Measurements from ENCODE around the gene MYOZ3. TPM values are rescaled to one million over a fixed set of nuclear protein-coding genes. Genes with fewer than 3 reads are reported as not detected.

The MYOZ3 gene, protein sequence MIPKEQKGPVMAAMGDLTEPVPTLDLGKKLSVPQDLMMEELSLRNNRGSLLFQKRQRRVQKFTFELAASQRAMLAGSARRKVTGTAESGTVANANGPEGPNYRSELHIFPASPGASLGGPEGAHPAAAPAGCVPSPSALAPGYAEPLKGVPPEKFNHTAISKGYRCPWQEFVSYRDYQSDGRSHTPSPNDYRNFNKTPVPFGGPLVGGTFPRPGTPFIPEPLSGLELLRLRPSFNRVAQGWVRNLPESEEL
- total RNA-seq (2022) (not detected in 2 replicates), Bru-seq, nascent RNA (percentile 10 among the genes with signal in this experiment), BruChase-seq, experiment 1, labeled RNA remaining after a 2-hour chase (percentile 8 among the genes with signal in this experiment), BruChase-seq, experiment 2, labeled RNA remaining after a 6-hour chase (percentile 13 among the genes with signal in this experiment)
- long read RNA-seq: 0 reads

DNA sequence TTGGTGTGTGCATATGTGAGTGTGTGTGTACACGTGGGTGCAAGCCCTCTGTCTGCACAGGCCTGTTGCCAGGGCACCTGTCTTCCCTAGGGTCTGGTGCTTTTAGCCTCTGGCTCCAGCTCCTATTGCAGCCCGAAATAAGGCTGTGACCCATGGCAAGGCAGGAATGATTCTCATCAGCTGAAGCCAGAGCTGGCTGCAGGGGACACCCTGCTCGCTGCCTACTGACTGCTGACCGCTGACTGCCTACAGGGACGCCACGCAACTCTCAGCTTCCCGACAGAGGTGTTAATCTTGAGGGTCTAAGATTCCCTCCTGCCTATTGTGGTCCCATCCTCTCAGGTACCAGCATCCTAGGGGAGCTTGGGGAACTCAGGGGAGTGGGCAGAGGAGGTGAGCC lies at the start of gene MYOZ3:
TSS of gene MYOZ3 (plus strand) at position 166 of the 400 bp plus-strand sequence. CDS start 1,691 bp downstream, outside the sequence.
- POLR2A ChIA-PET: interaction anchor here (0.6 kb wide), 2 partner anchors 40 to 212 kb away, joined by 3 to 4 read pairs; partner anchors contain the start of gene RBM22
- Mint-ChIP-seq H3K36me3 (ENCODE audit: insufficient read depth, unreplicated experiment) (peaks cover 26% of the 10 kb centered on the region), H3K4me1 (ENCODE audit: low read depth, unreplicated experiment) (peaks cover 9% of the 10 kb centered on the region), H3K4me3 (ENCODE audit: unreplicated experiment) (no peak within 1 kb of the TSS), H3K27ac (ENCODE audit: unreplicated experiment) (no peak within 1 kb of the TSS), H3K9me3 (ENCODE audit: unreplicated experiment) (no peaks in the 10 kb centered on the region), H3K27me3 (ENCODE audit: insufficient read depth, unreplicated experiment) (no peaks in the 10 kb centered on the region)
- no peaks in the 10 kb centered on the region for H3K36me3 ChIP-seq (ENCODE audit: control insufficient read depth, insufficient read depth, low read length)
- no peak for TF ChIP-seq CTCF (IDR thresholded peaks at IDR 0.05; ENCODE audit: insufficient read depth in 1 of 2, low read depth in 1 of 2, low read length in 1 of 2, severe bottlenecking in 1 of 2, unreplicated experiment in 1 of 2)
- no peak within 1 kb of the TSS for H3K4me3 ChIP-seq (ENCODE audit: low read depth, low read length)
- no peak for DNase-seq
- no peaks in the 10 kb centered on the region for H3K27me3 ChIP-seq (replicated peaks; ENCODE audit: control insufficient read depth, insufficient read depth, low read length)
- peaks cover 4% of the 10 kb centered on the region; the same call in 1 of the 2 replicates for H3K4me1 ChIP-seq
- intact Hi-C loops (cut with micrococcal nuclease; ENCODE audit: unreplicated experiment): no loop called here
- H3K9me3 ChIP-seq: no peaks in the 10 kb centered on the region
- BruUV-seq (replicated peaks): no TSS peak
- CTCF ChIA-PET: interaction anchor here (0.9 to 10.7 kb wide), 3 partner anchors 100 to 186 kb away, joined by 3 to 56 read pairs (median 3); no protein-coding TSS in a partner anchor

GRCh38 chr5:150612405-150612804 lies 48.6 kb upstream of the MYOZ3 start:
- ChIA-PET CTCF (interaction anchor here (0.6 kb wide), 1 partner anchor 35 kb away, joined by 3 read pairs; no protein-coding TSS in a partner anchor), POLR2A (no interaction called here)
- Mint-ChIP-seq H3K4me1 (ENCODE audit: low read depth, unreplicated experiment) (peaks cover 11% of the 10 kb centered on the region), H3K9me3 (ENCODE audit: unreplicated experiment) (no peaks in the 10 kb centered on the region), H3K36me3 (ENCODE audit: insufficient read depth, unreplicated experiment) (no peaks in the 10 kb centered on the region), H3K27me3 (ENCODE audit: insufficient read depth, unreplicated experiment) (no peaks in the 10 kb centered on the region), H3K27ac (ENCODE audit: unreplicated experiment) (no peak overlapping the region), H3K4me3 (ENCODE audit: unreplicated experiment) (no peak overlapping the region)
- Histone ChIP-seq H3K4me1 (peaks cover 22% of the 10 kb centered on the region), H3K4me3 (ENCODE audit: low read depth, low read length) (no peak overlapping the region), H3K9me3 (no peaks in the 10 kb centered on the region), H3K36me3 (ENCODE audit: control insufficient read depth, insufficient read depth, low read length) (no peaks in the 10 kb centered on the region), H3K27me3 (replicated peaks; ENCODE audit: control insufficient read depth, insufficient read depth, low read length) (no peaks in the 10 kb centered on the region)
- DNase-seq: no peak
- no peak for TF ChIP-seq CTCF (IDR thresholded peaks at IDR 0.05; ENCODE audit: insufficient read depth in 1 of 2, low read depth in 1 of 2, low read length in 1 of 2, severe bottlenecking in 1 of 2, unreplicated experiment in 1 of 2)
- BruUV-seq (replicated peaks): no TSS peak
- intact Hi-C loops (cut with micrococcal nuclease; ENCODE audit: unreplicated experiment): no loop called here

- Mint-ChIP-seq H3K27ac (ENCODE audit: unreplicated experiment) (no peak overlapping the region), H3K4me1 (ENCODE audit: low read depth, unreplicated experiment) (peaks cover 11% of the 10 kb centered on the region), H3K9me3 (ENCODE audit: unreplicated experiment) (no peaks in the 10 kb centered on the region), H3K36me3 (ENCODE audit: insufficient read depth, unreplicated experiment) (no peaks in the 10 kb centered on the region), H3K4me3 (ENCODE audit: unreplicated experiment) (no peak overlapping the region), H3K27me3 (ENCODE audit: insufficient read depth, unreplicated experiment) (no peaks in the 10 kb centered on the region)
- peaks cover 22% of the 10 kb centered on the region for H3K4me1 ChIP-seq
- no peak overlapping the region for H3K4me3 ChIP-seq (ENCODE audit: low read depth, low read length)
- BruUV-seq (replicated peaks): no TSS peak
- no peak for DNase-seq
- intact Hi-C loops (cut with micrococcal nuclease; ENCODE audit: unreplicated experiment): no loop called here
- POLR2A ChIA-PET: no interaction called here
- H3K27me3 ChIP-seq (replicated peaks; ENCODE audit: control insufficient read depth, insufficient read depth, low read length): no peaks in the 10 kb centered on the region
- no peak for TF ChIP-seq CTCF (IDR thresholded peaks at IDR 0.05; ENCODE audit: insufficient read depth in 1 of 2, low read depth in 1 of 2, low read length in 1 of 2, severe bottlenecking in 1 of 2, unreplicated experiment in 1 of 2)
- no peaks in the 10 kb centered on the region for H3K36me3 ChIP-seq (ENCODE audit: control insufficient read depth, insufficient read depth, low read length)
- CTCF ChIA-PET: interaction anchor here (0.6 kb wide), 1 partner anchor 36 kb away, joined by 3 read pairs; no protein-coding TSS in a partner anchor
- no peaks in the 10 kb centered on the region for H3K9me3 ChIP-seq
These were observed 48.0 kb upstream of the MYOZ3 start for GRCh38 chr5:150612905-150613670.

Data from Caco-2 (cell line).